ENCODE measurements around the gene MRPS34. TPM values are rescaled to one million over a fixed set of nuclear protein-coding genes. Genes with fewer than 3 reads are reported as not detected.

The MRPS34 gene
- total and polyA plus RNA-seq, 4 donors, result 40.1 to 110 (median 100) TPM

DNA sequence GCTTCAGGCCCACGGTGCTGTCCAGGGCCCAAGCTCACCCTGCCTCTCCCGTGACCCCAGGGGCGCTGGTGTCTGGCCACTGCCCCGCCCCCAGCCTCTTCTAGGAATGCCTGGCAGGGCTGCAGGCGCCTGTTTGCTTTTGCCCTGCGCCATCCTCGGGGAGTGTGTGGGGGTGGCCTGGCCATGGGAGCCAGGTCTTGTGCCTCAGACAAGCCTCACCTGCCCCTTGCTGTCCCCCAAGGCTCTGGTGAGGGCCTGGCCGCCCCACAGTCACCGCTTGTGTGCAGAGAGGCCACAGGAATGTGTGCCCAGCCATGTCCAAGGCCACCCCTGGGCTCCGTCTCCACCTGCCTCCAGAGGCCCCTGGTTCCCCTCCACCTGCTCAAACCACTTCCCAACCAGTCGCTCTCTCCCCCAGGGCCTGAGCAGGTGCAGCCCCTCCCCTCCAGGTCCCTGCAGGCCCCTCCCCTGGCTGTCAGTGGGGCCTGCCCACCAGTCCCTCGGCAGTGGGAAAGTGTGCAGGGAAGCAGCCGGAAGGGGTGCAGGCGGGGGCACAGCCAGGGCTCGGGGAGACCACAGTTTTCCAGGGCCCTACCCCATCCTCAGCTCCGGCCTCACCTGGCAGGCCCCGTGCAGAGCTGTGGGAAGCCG is 21.4 kb upstream of the MRPS34 start:
- WGBS, 2 donors, result 57 to 72% methylated on average over 15 to 18 of the region's 18 CpGs
- Histone ChIP-seq H3K4me3 (no peak overlapping the region), H3K4me1 (ENCODE audit: control insufficient read depth in 5 of 5, insufficient read depth in 5 of 5, low read length in 5 of 5) (peaks cover 0 to 12% (median 0%) of the 10 kb centered on the region in 5 donors), H3K27ac (ENCODE audit: low read depth in 1 of 2, low read length in 1 of 2) (peak overlapping the region in 1 of 2 donors; percentile 17), H3K9me3 (ENCODE audit: control insufficient read depth in 4 of 4, insufficient read depth in 3 of 4, low read length in 3 of 4) (peaks cover 0 to 9% (median 1%) of the 10 kb centered on the region in 4 donors), H3K9ac (ENCODE audit: insufficient read depth in 1 of 2, low read length in 2 of 2) (no peak overlapping the region), H3K27me3 (ENCODE audit: control insufficient read depth in 3 of 3, insufficient read depth in 3 of 3, low read length in 2 of 3) (no peaks in the 10 kb centered on the region), H3K36me3 (ENCODE audit: control insufficient read depth in 4 of 4, insufficient read depth in 4 of 4, low read length in 4 of 4) (peaks cover 0 to 27% (median 0%) of the 10 kb centered on the region in 4 donors)
- DNase-seq (peak in 2 of 3 donors; percentile 51 to 63), ATAC-seq (ENCODE audit: insufficient read depth, low FRiP score) (peak; percentile 21)
- TF ChIP-seq CTCF (IDR thresholded peaks at IDR 0.05; ENCODE audit: control extremely low read depth, extremely low read depth), result no peak

GRCh38 chr16:1793578-1794220 is 20.8 kb upstream of the MRPS34 start, which contains the start of gene IGFALS:
IGFALS (minus strand) TSS chr16:1793705; CDS start chr16:1793652, 53 bp downstream.
- TF ChIP-seq CTCF (IDR thresholded peaks at IDR 0.05; ENCODE audit: control extremely low read depth, extremely low read depth), result no peak
- Histone ChIP-seq H3K9me3 (ENCODE audit: control insufficient read depth in 4 of 4, insufficient read depth in 3 of 4, low read length in 3 of 4) (peaks cover 0 to 8% (median 1%) of the 10 kb centered on the region in 4 donors), H3K9ac (ENCODE audit: insufficient read depth in 1 of 2, low read length in 2 of 2) (no peak within 1 kb of the TSS), H3K27ac (ENCODE audit: low read depth in 1 of 2, low read length in 1 of 2) (peak within 1 kb of the TSS in 1 of 2 donors; percentile 44), H3K27me3 (ENCODE audit: control insufficient read depth in 3 of 3, insufficient read depth in 3 of 3, low read length in 2 of 3) (no peaks in the 10 kb centered on the region), H3K4me1 (ENCODE audit: control insufficient read depth in 5 of 5, insufficient read depth in 5 of 5, low read length in 5 of 5) (peaks cover 0 to 12% (median 0%) of the 10 kb centered on the region in 5 donors), H3K4me3 (no peak within 1 kb of the TSS), H3K36me3 (ENCODE audit: control insufficient read depth in 4 of 4, insufficient read depth in 4 of 4, low read length in 4 of 4) (peaks cover 0 to 33% (median 0%) of the 10 kb centered on the region in 4 donors)
- DNase-seq (no peak), ATAC-seq (ENCODE audit: insufficient read depth, low FRiP score) (no peak)
- 50 to 76% methylated on average over 25 to 28 of the region's 28 CpGs for WGBS, 2 donors

- 82 to 85% methylated on average over 31 to 33 of the region's 33 CpGs for WGBS, 2 donors
- peaks cover 0 to 4% (median 0%) of the 10 kb centered on the region in 4 donors for H3K9me3 ChIP-seq (ENCODE audit: control insufficient read depth in 4 of 4, insufficient read depth in 3 of 4, low read length in 3 of 4)
- H3K27me3 ChIP-seq (ENCODE audit: control insufficient read depth in 3 of 3, insufficient read depth in 3 of 3, low read length in 2 of 3), result no peaks in the 10 kb centered on the region
- ATAC-seq (ENCODE audit: insufficient read depth, low FRiP score) (no peak), DNase-seq (no peak)
- H3K4me3 ChIP-seq, result no peak overlapping the region
- no peak for TF ChIP-seq CTCF (IDR thresholded peaks at IDR 0.05; ENCODE audit: control extremely low read depth, extremely low read depth)
- H3K9ac ChIP-seq (ENCODE audit: insufficient read depth in 1 of 2, low read length in 2 of 2), result no peak overlapping the region
- H3K27ac ChIP-seq (ENCODE audit: low read depth in 1 of 2, low read length in 1 of 2), result peak overlapping the region in 1 of 2 donors; percentile 44
- peaks cover 0 to 40% (median 0%) of the 10 kb centered on the region in 4 donors for H3K36me3 ChIP-seq (ENCODE audit: control insufficient read depth in 4 of 4, insufficient read depth in 4 of 4, low read length in 4 of 4)
- peaks cover 0 to 12% (median 0%) of the 10 kb centered on the region in 5 donors for H3K4me1 ChIP-seq (ENCODE audit: control insufficient read depth in 5 of 5, insufficient read depth in 5 of 5, low read length in 5 of 5)
These were observed 20.1 kb upstream of the MRPS34 start for GRCh38 chr16:1792836-1793577.

Data from lung (tissue), 12 donors.